Activated CD8-positive, alpha-beta memory T cell treated with anti-CD3 and anti-CD28 coated beads for 36 hours (primary cell): ENCODE measurements around the gene LSM12. TPM values are rescaled to one million over a fixed set of nuclear protein-coding genes. Genes with fewer than 3 reads are reported as not detected.
"Not testable (repeated sequence)": the region's sequence is repeated elsewhere in the genome, so short reads cannot be mapped to it uniquely, and the experiment has no call there.

ENCODE experiments used
- CTCF ChIA-PET: fragments of 350-600 bp; sonication (Branson Sonifier 250); formaldehyde crosslinking; loops from one replicate; lab custom pipeline; 2021; ENCODE audit warnings: antibody characterized with exemption; lab: Charles Lee
- POLR2A ChIA-PET: fragments of 350-600 bp; sonication (Branson Sonifier 250); formaldehyde crosslinking; loops from one replicate; lab custom pipeline; 2021; ENCODE audit warnings: antibody characterized with exemption; lab: Charles Lee
- total RNA-seq, 2 experiments: library from RNA; stranded (reverse); gene quantifications; one replicate each; pipeline ENCODE4 v1.2.3, GENCODE V29; 2021

LSM12 gene
- total RNA-seq, 2 experiments from 2014 or later = 91.3 to 95.4 TPM

DNA sequence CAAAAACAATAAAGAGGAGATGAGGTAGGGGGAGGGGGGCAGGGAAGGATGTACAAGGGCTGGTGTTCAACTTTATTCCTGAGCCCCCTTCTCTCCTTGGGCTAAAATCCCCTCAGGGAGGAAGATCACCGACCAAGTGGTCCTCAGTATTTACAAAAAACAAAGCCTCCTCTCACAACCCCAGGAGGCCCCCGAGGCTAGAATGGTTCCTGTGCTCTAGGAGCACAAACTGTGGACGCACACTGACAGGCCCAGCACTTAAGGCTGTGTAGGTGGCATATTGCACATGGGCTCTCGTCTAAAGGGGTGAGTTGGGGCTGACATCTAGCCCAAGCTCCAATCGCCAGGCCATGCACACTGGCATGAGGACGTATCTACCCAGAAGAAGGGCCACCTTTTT lies 35.4 kb upstream of the LSM12 start:
- POLR2A ChIA-PET = not testable (repeated sequence)
- CTCF ChIA-PET = interaction anchor here (0.7 kb wide), 1 partner anchor 22 kb away, joined by 3 read pairs; the partner anchor contains the start of gene HDAC5

DNA sequence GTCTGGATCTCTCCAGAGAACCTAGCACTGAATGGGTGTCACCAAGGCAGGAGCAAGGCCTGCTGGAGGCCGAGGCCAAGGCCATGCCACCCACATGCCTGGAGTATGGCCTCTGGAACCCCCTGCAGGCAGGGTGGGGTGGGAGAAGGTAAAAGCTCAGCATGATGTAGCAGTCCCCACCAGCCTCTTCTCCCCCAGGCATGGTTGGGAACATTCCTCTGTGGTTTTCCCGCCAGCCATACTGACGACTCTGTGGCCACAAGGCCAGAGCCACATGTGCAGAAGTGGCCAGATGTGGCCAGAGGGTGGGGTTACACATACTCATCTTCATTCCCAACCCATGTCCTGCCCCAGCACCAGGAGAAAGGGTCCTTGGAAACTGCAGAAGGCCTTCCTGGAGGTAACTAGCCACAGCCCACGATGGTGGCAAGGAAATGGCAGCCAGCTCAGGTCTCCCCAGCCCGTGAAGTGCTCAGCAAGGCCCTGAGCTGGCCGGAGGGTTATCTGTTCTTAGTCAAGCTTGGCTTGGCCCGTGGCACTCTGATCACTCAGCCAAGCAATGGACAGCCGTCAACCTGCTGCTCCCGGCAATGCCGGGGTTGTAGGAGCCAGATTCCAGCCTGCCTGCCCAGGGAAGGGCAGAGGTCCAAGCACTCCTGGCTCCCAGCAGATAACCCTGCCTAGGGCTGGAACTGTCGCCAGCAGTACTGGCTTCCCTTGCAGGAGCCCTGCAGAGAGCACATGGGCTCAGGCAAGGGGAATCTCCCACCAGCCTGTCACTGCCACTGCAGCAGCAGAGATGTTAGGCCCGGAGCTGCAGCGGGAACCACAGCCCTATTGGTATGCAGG lies 30.9 kb upstream of the LSM12 start:
- POLR2A ChIA-PET = no interaction called here

DNA sequence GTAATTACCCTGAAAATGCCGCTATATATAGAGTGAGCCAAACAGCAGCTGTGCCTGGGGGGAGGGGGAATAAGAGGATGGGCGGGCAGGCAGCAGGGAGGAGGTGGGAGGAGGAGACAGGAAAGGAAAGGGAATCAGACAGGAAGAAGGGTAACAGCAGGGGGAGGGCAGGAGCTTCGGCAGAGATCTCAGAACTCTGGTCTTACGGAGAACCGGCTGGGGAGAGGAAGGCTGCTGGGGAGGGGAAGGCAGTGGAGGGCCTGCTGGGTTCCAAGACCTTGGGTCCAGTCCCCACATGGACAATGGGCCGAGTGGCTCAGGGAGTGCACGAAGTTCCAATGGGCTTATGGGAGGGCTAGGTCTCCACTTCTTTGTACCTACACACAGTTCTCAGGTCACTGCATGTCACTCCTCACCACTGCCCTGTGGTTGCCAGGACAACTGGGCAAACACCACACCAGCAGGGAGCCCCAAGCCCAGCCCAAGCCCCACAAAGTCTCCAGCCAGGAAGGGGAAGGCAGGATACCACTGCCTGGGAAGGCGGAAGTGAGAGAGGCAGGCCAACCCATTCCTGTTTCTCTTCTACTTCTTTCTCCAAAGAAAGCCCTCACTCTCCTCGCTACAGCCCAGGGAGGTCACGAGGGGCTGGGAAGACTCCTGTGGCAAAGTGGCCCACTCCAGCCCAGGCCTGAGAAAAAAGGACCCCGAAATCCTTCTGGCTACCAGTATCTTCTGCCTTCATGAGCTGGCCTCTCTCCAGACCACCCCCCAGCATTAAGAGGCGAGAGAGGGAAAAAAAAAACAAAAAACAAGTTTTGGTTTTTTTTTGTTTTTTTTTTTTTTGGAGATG lies 29.4 kb upstream of the LSM12 start:
- CTCF ChIA-PET = interaction anchor here (0.7 to 1.1 kb wide), 2 partner anchors 20 to 204 kb away, joined by 3 to 4 read pairs; no protein-coding TSS in a partner anchor
- POLR2A ChIA-PET = interaction anchor here (0.7 kb wide), 2 partner anchors 150 to 166 kb away, joined by 4 to 6 read pairs; no protein-coding TSS in a partner anchor

More for the DNA sequence above, 30.9 kb upstream of the LSM12 start:
- CTCF ChIA-PET = interaction anchor here (0.6 to 0.9 kb wide), 4 partner anchors 14 to 248 kb away, joined by 3 read pairs; partner anchors contain the start of gene GRN

DNA sequence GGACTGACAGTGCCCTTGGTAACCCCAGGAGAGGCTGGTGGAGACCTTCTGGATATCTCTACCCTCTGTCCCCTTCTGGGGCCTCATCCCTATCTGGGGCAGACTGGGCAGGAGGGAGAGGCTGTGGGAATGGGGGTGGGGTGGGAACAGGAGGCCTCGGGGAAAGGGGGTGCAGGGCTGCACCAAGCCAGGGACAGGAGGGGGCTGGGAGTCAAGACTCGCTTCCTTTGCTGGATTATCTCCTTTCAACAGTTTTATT lies 28.8 kb upstream of the LSM12 start:
- POLR2A ChIA-PET = no interaction called here
- CTCF ChIA-PET = no interaction called here

DNA sequence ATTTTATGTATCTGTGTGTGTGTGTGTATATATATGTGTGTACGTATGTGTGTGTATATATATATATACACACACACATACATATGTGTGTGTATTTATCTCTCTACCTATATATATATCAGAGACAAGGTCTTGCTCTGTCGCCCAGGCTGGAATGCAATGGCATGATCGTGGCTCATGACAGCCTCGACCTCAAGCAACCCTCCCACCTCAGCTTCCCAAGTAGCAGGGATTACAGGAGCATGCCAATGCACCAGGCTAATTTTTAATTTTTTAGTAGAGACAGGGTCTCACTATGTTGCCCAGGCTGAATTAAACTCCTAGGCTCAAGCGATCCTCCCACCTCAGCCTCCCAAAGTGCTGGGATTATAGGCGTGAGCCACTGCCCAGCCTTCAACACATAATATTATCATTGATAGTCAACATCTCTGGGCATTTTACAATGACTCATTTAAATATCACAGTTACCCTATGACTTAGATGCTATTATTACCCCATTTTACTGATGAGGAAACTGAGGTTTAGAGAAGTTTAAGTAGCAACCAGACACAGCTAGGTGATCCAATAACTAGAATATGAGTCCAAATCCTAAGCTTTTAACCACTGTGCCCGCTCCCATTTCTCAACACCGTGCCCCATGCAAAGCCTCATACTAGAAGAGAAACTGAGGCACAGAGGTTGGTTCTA lies 28.4 kb upstream of the LSM12 start:
- CTCF ChIA-PET = interaction anchor here (0.9 kb wide), 1 partner anchor 11 kb away, joined by 3 read pairs; no protein-coding TSS in a partner anchor
- POLR2A ChIA-PET = no interaction called here

DNA sequence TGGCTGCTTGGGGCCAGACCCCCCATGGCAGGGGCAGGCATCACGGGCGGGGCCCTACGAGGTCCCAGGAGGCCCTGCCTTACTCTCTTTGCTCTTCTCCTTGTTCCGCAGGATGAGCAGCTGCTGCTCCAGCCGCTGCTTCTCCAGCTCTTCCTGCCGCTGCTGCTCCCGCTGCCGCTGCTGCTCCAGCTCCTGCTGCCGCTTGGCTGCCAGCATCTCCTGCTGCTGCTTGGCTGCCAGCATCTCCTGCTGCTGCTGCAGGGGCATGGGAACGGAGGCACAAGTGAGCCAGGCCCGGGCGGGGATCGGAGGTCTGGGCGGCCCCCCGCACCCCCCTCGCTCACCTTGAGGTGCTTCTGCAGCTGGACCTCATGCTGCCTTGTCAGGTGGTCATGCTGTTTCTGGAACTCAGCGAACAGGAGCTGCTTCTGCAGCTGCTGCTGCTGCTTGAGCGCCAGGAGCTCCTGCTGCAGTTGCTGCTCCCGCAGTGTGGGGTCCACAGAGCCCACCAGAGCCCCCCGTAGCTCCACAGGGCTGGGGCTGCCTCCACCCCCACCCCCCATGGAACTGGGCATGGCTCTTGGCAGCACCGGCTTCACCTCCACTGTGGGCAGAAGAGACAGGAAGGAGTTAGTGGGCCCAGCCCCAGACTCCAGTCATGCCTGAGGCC lies 26.9 kb upstream of the LSM12 start:
- ChIA-PET POLR2A (no interaction called here), CTCF (interaction anchor here (1.1 kb wide), 1 partner anchor 9 kb away, joined by 3 read pairs; no protein-coding TSS in a partner anchor)

DNA sequence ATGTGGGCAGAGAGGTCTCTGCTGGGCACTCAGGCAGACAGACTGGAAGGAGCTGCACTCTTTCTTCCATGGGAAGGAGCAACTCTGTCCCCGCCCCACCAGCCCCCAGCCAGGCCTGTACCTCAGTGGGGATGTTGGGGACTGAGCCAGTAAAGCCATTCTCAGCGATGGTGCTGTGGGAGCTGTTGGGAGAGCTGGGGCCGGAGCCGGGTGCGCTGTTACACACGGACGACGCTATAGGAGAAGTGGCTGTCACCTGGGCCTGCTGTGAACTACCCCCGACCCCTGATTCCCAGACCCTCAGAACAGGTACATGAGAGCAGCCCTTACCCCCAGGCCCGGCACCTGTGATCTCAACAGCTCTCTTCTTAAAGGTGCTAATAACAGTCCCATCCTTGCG lies 25.6 kb upstream of the LSM12 start:
- ChIA-PET CTCF (interaction anchor here (0.7 to 0.8 kb wide), 2 partner anchors 8 to 212 kb away, joined by 3 read pairs; no protein-coding TSS in a partner anchor), POLR2A (no interaction called here)

DNA sequence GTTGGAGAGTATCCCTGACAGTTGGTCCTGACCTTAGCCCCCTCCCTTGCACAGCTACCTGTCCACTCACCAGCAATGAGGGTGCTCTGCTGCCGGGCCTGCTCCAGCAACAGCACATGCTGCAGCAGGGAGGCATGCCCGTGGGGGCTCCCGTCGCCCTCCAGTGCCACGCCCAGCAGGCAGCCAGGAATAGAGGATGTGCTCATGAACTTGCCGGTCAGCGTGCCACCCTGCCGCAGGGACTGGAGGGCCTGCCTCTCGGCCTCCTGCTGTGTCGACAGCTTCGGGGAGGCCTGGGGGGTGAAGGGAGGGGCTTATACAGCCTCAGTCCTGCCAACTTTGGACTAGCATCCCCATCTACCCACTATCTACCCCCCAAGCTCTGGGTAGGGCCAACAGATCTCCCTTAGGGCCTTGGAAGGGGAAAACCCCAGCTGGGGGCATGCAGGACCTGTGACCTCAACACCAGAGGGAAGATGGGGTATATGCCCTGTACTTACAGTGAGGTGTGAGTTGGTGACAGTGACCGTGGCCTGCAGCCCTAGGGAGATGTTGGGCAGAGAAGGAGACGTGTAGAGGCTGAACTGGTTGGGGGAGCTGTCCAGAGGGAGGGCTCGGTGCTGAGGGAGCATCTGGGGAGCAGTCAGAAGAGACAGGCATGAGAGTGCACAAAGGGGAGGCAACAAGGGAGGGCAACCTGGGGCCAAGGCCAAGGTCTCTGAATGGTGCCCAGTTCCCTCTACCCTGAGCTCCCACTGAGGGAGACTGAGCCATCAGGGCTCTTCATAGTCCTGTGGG lies 24.9 kb upstream of the LSM12 start:
- CTCF ChIA-PET = interaction anchor here (0.7 to 0.8 kb wide), 2 partner anchors 7 to 211 kb away, joined by 3 read pairs; no protein-coding TSS in a partner anchor
- POLR2A ChIA-PET = no interaction called here

DNA sequence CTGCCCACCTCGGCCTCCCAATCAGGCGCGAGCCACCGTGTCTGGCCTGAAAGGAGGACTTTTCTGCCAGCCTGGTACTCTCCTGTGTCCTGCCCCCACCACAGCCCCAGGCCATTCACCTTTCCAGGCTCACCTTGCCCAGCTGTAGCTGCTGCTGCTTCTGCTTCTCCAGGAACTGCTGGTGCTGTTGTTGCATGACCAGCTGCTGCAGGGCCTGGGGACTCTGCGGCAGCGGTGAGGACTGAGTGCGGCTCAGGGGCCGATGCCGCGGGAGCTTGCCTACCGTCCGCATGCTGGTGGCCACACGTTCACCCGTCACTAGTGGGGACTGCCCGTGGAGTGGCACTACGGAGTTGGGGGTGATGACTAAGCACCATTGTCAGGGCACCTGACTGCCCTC lies 21.8 kb upstream of the LSM12 start:
- ChIA-PET CTCF (interaction anchor here (0.6 kb wide), 1 partner anchor 134 kb away, joined by 3 read pairs; no protein-coding TSS in a partner anchor), POLR2A (no interaction called here)

DNA sequence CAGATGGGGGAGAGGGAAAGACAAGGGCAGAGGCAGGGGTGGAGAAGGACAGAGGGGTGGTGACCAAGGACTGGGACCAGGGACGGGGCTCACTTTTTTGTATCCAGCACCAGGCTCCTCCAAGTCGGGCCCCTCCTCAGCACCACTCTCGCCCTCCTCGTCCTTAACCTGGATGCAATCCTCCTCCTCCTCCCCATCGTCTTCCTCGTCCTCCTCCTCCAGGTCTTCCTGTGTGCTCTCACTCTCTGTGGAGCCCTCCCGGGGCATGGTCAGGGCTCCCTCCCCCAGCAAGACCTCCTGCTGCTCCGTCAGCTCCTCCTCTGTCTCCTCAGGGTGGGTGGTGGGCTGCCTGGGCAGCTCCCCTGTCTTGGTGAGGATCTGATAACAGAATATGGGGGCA lies 20.8 kb upstream of the LSM12 start:
- ChIA-PET CTCF (interaction anchor here (1.2 kb wide), 1 partner anchor 447 kb away, joined by 3 read pairs; no protein-coding TSS in a partner anchor), POLR2A (interaction anchor here (0.7 to 1.7 kb wide), 4 partner anchors 9 to 56 kb away, joined by 3 to 6 read pairs (median 4); partner anchors contain the start of genes HDAC5 and LSM12)

DNA sequence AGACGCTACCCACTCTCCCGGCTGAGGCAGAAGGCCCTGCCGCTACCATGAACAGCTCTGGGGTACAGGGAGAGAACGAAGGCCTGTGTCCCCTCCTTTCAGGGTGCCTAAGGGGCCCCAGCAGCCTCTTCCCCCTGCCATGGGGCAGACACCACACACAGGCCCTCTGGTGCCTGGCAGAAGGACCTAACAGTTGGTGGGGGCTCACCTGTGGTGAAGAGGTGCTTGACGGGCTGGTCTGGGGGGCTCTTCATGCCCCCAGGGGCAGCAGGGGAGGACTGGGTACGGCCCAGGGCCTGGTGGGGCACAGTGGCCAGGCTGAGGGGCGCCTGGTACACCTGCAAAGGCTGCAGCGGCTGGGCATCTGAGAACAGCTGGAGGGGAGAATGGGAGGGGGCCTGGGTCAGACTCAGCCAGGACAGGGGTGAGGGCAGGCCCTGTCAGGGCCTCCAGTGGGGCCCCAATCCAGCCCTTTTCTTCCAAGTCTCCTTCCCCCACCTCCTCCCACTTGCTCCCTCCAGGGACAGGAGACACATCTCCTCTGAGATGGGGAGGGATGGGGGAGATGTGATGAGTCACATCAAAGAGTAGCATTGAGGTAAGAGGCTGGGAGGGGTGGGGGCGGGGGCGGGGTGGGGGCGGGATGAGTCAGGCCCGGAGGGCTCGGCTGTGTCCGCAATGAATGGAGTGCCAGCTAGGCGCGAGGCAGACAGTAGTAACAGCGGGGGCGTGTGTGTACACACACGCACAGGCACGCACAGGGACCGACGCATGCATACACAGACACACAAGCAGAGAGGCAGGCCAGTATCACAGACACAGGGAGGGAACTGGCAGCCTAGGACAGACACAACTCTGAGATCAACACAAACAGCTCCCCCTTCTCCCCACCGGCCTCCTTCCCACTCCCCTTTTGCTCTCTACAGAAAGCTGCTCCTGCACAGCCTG lies 20.2 kb upstream of the LSM12 start:
- ChIA-PET POLR2A (interaction anchor here (0.5 to 1.7 kb wide), 4 partner anchors 9 to 77 kb away, joined by 3 to 4 read pairs (median 4); partner anchors contain the start of genes HDAC5 and LSM12), CTCF (interaction anchor here (0.6 to 1.2 kb wide), 2 partner anchors 155 to 447 kb away, joined by 3 to 4 read pairs; no protein-coding TSS in a partner anchor)

DNA sequence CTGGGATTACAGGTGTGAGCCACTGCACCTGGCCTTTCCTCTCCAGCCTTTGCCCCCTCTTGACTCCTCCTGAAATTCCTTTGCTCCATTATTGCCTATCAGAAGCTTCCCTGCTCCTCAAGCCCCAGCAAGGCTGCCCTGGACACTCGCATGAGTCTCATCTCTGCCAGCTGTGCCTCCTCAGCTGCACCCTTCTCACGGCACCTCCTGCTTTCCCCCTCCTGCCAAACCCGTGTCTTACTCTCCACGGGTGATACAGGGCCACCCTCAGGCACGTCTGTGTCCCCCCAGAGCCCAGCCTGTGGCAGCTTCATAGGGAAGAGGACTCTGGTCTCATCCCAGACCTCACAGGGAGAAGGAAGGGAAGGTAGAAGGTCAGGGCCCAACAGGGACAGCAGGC lies 19.4 kb upstream of the LSM12 start:
- CTCF ChIA-PET = interaction anchor here (0.6 kb wide), 1 partner anchor 55 kb away, joined by 3 read pairs; no protein-coding TSS in a partner anchor
- POLR2A ChIA-PET = no interaction called here

DNA sequence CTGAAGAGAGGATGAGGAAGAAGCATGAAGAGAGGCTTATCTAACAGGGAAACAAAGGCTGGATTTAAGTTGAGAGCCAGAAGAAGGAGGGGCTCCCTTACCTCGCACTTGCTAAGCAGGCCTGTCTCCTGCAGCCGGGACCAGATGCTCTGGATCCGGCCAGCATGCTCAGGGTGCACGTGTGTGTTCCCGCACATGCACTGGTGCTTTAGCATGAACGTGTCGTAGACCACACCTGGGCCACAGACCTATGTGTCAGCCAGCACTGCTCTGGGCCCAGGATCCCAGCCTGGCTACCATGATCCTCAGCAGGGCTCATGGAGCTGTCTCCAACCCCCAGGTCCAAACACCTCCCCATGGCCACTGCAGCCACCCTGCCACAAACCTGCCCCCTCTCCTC lies 18.4 kb upstream of the LSM12 start:
- ChIA-PET POLR2A (interaction anchor here (0.6 kb wide), 1 partner anchor 114 kb away, joined by 7 read pairs; no protein-coding TSS in a partner anchor), CTCF (interaction anchor here (0.6 to 1.2 kb wide), 5 partner anchors 7 to 100 kb away, joined by 3 to 5 read pairs (median 3); partner anchors contain the start of gene ASB16)

DNA sequence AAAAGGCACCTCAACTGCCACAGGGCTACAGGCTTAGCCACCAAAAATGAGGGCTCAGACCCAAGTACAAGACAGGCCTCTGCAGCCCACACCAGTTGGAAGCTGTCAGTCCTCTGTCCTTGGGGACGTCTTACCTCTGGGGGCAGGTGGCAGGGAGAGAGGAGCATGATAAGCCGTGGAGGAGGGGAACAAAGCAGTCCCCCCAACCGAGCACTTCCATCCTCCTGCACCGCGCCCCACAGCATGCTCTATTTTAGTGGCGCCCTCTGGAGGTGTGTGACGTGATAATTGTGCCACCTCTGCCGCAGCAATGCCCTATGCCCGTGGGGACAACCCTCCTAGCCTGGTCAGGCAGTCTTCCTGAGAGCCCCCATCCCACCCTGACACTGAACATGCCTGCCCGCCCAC lies 17.7 kb upstream of the LSM12 start:
- ChIA-PET CTCF (interaction anchor here (0.6 to 1.2 kb wide), 8 partner anchors 8 to 101 kb away, joined by 3 to 5 read pairs (median 3); partner anchors contain the start of gene ASB16), POLR2A (no interaction called here)

DNA sequence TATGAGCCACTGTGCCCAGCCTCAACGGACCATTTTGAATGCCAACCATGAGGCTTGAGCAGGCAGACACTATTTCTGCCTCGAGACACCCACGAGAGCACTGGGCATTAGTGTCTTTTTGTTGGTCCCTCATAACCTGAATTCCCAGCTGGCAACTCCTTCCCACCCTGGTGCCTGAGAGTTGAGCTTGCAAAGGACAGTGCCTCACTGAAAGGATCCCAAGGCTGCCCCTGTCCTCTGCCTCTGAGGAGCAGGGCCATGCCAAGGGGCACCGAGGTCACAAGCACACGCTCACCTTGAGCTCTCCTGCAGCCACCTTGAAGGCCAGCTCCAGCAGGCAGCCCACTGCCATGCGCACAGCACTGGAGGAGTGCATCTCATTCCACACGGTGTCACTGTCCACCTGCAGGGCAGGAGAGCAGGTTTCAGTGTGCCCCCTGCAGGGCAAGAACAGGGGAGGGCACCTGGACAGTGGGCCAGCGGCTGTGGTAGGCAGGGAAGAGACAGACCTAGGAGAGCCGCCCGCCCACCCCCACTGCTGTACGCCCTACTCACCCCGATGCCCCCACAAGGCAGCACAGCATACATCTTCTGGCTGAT lies 16.9 kb upstream of the LSM12 start:
- ChIA-PET POLR2A (no interaction called here), CTCF (interaction anchor here (0.5 to 1.6 kb wide), 9 partner anchors 9 to 364 kb away, joined by 3 read pairs; no protein-coding TSS in a partner anchor)
